H9 (cell line): Measurements from ENCODE around the gene PLEK. TPM values are rescaled to one million over a fixed set of nuclear protein-coding genes. Genes with fewer than 3 reads are reported as not detected.

Experiments used
- DNase-seq: peaks from one replicate; pipeline ENCODE4 v3.0.0-alpha.2; 2017
- H2AFZ ChIP-seq: one replicate; pipeline ENCODE4 v1.6.1; 2013; ENCODE audit warnings: mild to moderate bottlenecking, low read length, control low read depth, moderate library complexity
- H2AK5ac ChIP-seq: 2 replicates; pipeline ENCODE4 v1.6.1; 2013; ENCODE audit warnings: low read length, control low read depth, mixed read lengths; ENCODE audit not compliant: insufficient read length
- H2BK120ac ChIP-seq: one replicate; pipeline ENCODE4 v1.6.1; 2013; ENCODE audit warnings: low read depth, mild to moderate bottlenecking, low read length, control low read depth, inconsistent platforms; ENCODE audit not compliant: poor library complexity, severe bottlenecking
- H2BK12ac ChIP-seq: 2 replicates; pipeline ENCODE4 v1.6.1; 2013; ENCODE audit warnings: low read length, control low read depth, mixed read lengths, low read depth; ENCODE audit not compliant: insufficient read length
- H2BK15ac ChIP-seq: 2 replicates; pipeline ENCODE4 v1.6.1; 2013; ENCODE audit warnings: low read depth, low read length, control low read depth
- H2BK20ac ChIP-seq: one replicate; pipeline ENCODE4 v1.6.1; 2013; ENCODE audit warnings: low read depth, mild to moderate bottlenecking, low read length, control low read depth, inconsistent platforms; ENCODE audit not compliant: poor library complexity, severe bottlenecking
- H2BK5ac ChIP-seq: 2 replicates; pipeline ENCODE4 v1.6.1; 2013; ENCODE audit warnings: low read length, control low read depth, mixed read lengths; ENCODE audit not compliant: insufficient read length
- H3K14ac ChIP-seq: 2 replicates; pipeline ENCODE4 v1.6.1; 2013; ENCODE audit warnings: low read length, control low read depth; ENCODE audit not compliant: insufficient read depth
- H3K18ac ChIP-seq: 2 replicates; pipeline ENCODE4 v1.6.1; 2013; ENCODE audit warnings: low read depth, mild to moderate bottlenecking, mixed read lengths, low read length, control low read depth; ENCODE audit not compliant: insufficient read length
- H3K23ac ChIP-seq: 2 replicates; pipeline ENCODE4 v1.6.1; 2013; ENCODE audit warnings: low read length, control low read depth, mixed read lengths, low read depth; ENCODE audit not compliant: insufficient read length
- H3K23me2 ChIP-seq: 2 replicates; pipeline ENCODE4 v1.6.1; 2013; ENCODE audit warnings: low read depth, mild to moderate bottlenecking, mixed read lengths, low read length, control low read depth; ENCODE audit not compliant: insufficient read length, poor library complexity, severe bottlenecking
- H3K27ac ChIP-seq: 2 replicates; pipeline ENCODE4 v1.5.1; 2013; ENCODE audit warnings: low read length, control low read depth, mixed read lengths, low read depth; ENCODE audit not compliant: insufficient read length
- H3K27me3 ChIP-seq: 2 replicates; pipeline ENCODE4 v1.6.1; 2013; ENCODE audit warnings: low read length, control low read depth, inconsistent platforms; ENCODE audit not compliant: insufficient read depth
- H3K4ac ChIP-seq: 2 replicates; pipeline ENCODE4 v1.6.1; 2013; ENCODE audit warnings: low read depth, mild to moderate bottlenecking, control low read depth, inconsistent platforms, low read length, moderate library complexity
- H3K4me1 ChIP-seq: 2 replicates; pipeline ENCODE4 v1.6.1; 2013; ENCODE audit warnings: low read length, control low read depth, inconsistent platforms; ENCODE audit not compliant: insufficient read depth
- H3K4me2 ChIP-seq: 2 replicates; pipeline ENCODE4 v1.6.1; 2013; ENCODE audit warnings: low read length, control low read depth, mixed read lengths; ENCODE audit not compliant: insufficient read length, insufficient read depth
- H3K56ac ChIP-seq: 2 replicates; pipeline ENCODE4 v1.6.1; 2013; ENCODE audit warnings: low read depth, mild to moderate bottlenecking, mixed read lengths, low read length, control low read depth; ENCODE audit not compliant: insufficient read length
- H3K79me1 ChIP-seq: 2 replicates; pipeline ENCODE4 v1.6.1; 2013; ENCODE audit warnings: low read depth, mild to moderate bottlenecking, moderate library complexity, low read length, control low read depth, inconsistent platforms; ENCODE audit not compliant: insufficient read depth, poor library complexity, severe bottlenecking
- H3K79me2 ChIP-seq: 2 replicates; pipeline ENCODE4 v1.6.1; 2013; ENCODE audit warnings: low read length, control low read depth, inconsistent platforms; ENCODE audit not compliant: insufficient read depth
- H3K9ac ChIP-seq: 2 replicates; pipeline ENCODE4 v1.6.1; 2013; ENCODE audit warnings: low read length, control low read depth, mixed read lengths; ENCODE audit not compliant: insufficient read length; ENCODE audit errors: extremely low read depth
- H3K9me3 ChIP-seq: one replicate; pipeline ENCODE4 v1.6.1; 2013; ENCODE audit warnings: low read depth, low read length, inconsistent platforms; ENCODE audit not compliant: control insufficient read depth
- H3T11ph ChIP-seq: one replicate; pipeline ENCODE4 v1.6.1; 2013; ENCODE audit warnings: mild to moderate bottlenecking, low read length, control low read depth, inconsistent platforms
- H4K20me1 ChIP-seq: one replicate; pipeline ENCODE4 v1.6.1; 2013; ENCODE audit not compliant: control insufficient read depth, insufficient read length, insufficient read depth
- H4K5ac ChIP-seq: 2 replicates; pipeline ENCODE4 v1.6.1; 2013; ENCODE audit warnings: low read depth, mild to moderate bottlenecking, mixed read lengths, low read length, control low read depth; ENCODE audit not compliant: insufficient read length
- H4K8ac ChIP-seq: replicated peaks from 2 replicates; pipeline ENCODE4 v1.6.1; 2013; ENCODE audit warnings: low read length, control low read depth, mixed read lengths, low read depth; ENCODE audit not compliant: insufficient read length
- H4K91ac ChIP-seq: 2 replicates; pipeline ENCODE4 v1.6.1; 2013; ENCODE audit warnings: low read depth, mild to moderate bottlenecking, moderate library complexity, mixed read lengths, low read length, control low read depth; ENCODE audit not compliant: insufficient read length
- H3K27ac Mint-ChIP-seq, 3 experiments: 2 replicates in 2 of 3; 3 replicates in 1 of 3; pipeline ENCODE4 v1.8.0; 2020 to 2021; ENCODE audit warnings: mixed read lengths in 3 of 3, mild to moderate bottlenecking in 1 of 3, moderate library complexity in 1 of 3
- H3K27me3 Mint-ChIP-seq: 2 replicates; pipeline ENCODE4 v1.8.0; 2021; ENCODE audit warnings: low read depth, mild to moderate bottlenecking, moderate library complexity, mixed read lengths
- H3K36me3 Mint-ChIP-seq, 3 experiments: 2 replicates in 2 of 3; 3 replicates in 1 of 3; pipeline ENCODE4 v1.8.0; 2020 to 2021; ENCODE audit warnings: low read depth in 3 of 3, mixed read lengths in 3 of 3; ENCODE audit not compliant: insufficient read depth in 1 of 3
- H3K4me1 Mint-ChIP-seq, 2 experiments: 2 replicates each; pipeline ENCODE4 v1.8.0; 2020; ENCODE audit warnings: mixed read lengths in 2 of 2
- H3K4me3 Mint-ChIP-seq, 2 experiments: 2 replicates in 1 of 2; 3 replicates in 1 of 2; pipeline ENCODE4 v1.8.0; 2020 to 2021; ENCODE audit warnings: mild to moderate bottlenecking in 2 of 2, mixed read lengths in 2 of 2, moderate library complexity in 1 of 2
- H3K9me3 Mint-ChIP-seq, 2 experiments: 2 replicates in 1 of 2; 3 replicates in 1 of 2; pipeline ENCODE4 v1.8.0; 2020; ENCODE audit warnings: mild to moderate bottlenecking in 2 of 2, mixed read lengths in 2 of 2, moderate library complexity in 1 of 2
- WGBS: extraction: QIAGEN DNeasy Blood & Tissue Kit; methylation state at CpG from one replicate; pipeline ENCODE4 v1.1.7; 2013; ENCODE audit warnings: missing lambda C conversion rate, low lambda C conversion rate, mixed read lengths; ENCODE audit not compliant: insufficient read length; ENCODE audit errors: extremely low coverage; 5-methylcytosine and 5-hydroxymethylcytosine counted together
- long read RNA-seq: library from polyadenylated mRNA; unstranded; transcript quantifications from one replicate; pipeline ENCODE4 v2.0.0, GENCODE V29; 2020
- total RNA-seq: library from RNA; stranded (reverse); gene quantifications from 2 replicates; pipeline ENCODE4 v1.2.1, GENCODE V29; 2021
- TF ChIP-seq, protein P1 (sequence below): fragments of 200-600 bp; sonication (generic); conservative IDR thresholded peaks from 3 replicates; pipeline ENCODE4 v1.8.0; 2021; ENCODE audit warnings: antibody characterized with exemption, mild to moderate bottlenecking

PLEK gene
- total RNA-seq, result not detected in 2 replicates
- long read RNA-seq, result 0 reads

DNA sequence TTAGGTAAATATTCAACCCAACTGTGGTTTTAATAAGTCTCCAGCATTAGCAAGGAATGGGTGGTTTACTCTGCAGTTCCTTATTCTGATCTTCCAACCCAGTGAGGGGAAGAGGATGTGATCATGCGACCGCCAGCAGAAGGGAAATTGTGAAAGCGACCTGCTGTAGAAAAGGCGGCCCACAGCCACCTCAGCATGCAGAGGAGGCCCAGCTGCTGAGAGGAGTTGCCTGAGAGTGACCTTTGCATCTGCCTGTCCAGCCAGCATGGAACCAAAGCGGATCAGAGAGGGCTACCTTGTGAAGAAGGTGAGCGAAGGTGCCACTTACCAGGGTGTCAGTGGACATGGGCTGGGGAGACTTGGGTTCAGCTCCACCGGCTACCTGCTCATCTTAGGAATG is at the start of gene PLEK:
PLEK (plus strand) TSS at position 196 of the 400 bp plus-strand sequence; CDS start at position 266, 70 bp downstream.
- DNase-seq, result no peak
- no peaks in the 10 kb centered on the region for H3K9me3 ChIP-seq
- peaks cover 0 to 2% (median 0%) of the 10 kb centered on the region in 3 experiments; a peak in 1 of 7 replicates for H3K36me3 Mint-ChIP-seq
- no CpG with 5 or more reads among the region's 7 CpGs for WGBS
- H3K4me1 ChIP-seq, result no peaks in the 10 kb centered on the region
- H3K27me3 Mint-ChIP-seq, result peaks cover 15% of the 10 kb centered on the region
- no peak within 1 kb of the TSS for H2BK5ac ChIP-seq
- peaks cover 0 to 5% of the 10 kb centered on the region in 2 experiments; a peak in 1 of 4 replicates for H3K4me1 Mint-ChIP-seq
- no peak within 1 kb of the TSS for H3K18ac ChIP-seq
- no peak within 1 kb of the TSS for H3K4me2 ChIP-seq
- no peak within 1 kb of the TSS for H3K27ac ChIP-seq
- no peak within 1 kb of the TSS for H2BK12ac ChIP-seq
- H3K4me3 Mint-ChIP-seq, result no peak within 1 kb of the TSS
- no peaks in the 10 kb centered on the region for H3K79me1 ChIP-seq
- H4K5ac ChIP-seq, result no peak within 1 kb of the TSS
- H3K14ac ChIP-seq, result no peak within 1 kb of the TSS
- H3K79me2 ChIP-seq, result no peaks in the 10 kb centered on the region
- TF ChIP-seq, protein P1, sequence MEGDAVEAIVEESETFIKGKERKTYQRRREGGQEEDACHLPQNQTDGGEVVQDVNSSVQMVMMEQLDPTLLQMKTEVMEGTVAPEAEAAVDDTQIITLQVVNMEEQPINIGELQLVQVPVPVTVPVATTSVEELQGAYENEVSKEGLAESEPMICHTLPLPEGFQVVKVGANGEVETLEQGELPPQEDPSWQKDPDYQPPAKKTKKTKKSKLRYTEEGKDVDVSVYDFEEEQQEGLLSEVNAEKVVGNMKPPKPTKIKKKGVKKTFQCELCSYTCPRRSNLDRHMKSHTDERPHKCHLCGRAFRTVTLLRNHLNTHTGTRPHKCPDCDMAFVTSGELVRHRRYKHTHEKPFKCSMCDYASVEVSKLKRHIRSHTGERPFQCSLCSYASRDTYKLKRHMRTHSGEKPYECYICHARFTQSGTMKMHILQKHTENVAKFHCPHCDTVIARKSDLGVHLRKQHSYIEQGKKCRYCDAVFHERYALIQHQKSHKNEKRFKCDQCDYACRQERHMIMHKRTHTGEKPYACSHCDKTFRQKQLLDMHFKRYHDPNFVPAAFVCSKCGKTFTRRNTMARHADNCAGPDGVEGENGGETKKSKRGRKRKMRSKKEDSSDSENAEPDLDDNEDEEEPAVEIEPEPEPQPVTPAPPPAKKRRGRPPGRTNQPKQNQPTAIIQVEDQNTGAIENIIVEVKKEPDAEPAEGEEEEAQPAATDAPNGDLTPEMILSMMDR, result no peak
- no peak within 1 kb of the TSS for H2BK15ac ChIP-seq
- H2BK120ac ChIP-seq, result no peak within 1 kb of the TSS
- H4K8ac ChIP-seq, result no peak within 1 kb of the TSS
- no peak within 1 kb of the TSS for H2AFZ ChIP-seq
- no peak within 1 kb of the TSS for H3K56ac ChIP-seq
- no peak within 1 kb of the TSS for H2AK5ac ChIP-seq
- no peak within 1 kb of the TSS for H2BK20ac ChIP-seq
- H3T11ph ChIP-seq, result no peak within 1 kb of the TSS
- no peak within 1 kb of the TSS for H3K27ac Mint-ChIP-seq
- H3K4ac ChIP-seq, result no peak within 1 kb of the TSS
- H3K23ac ChIP-seq, result no peak within 1 kb of the TSS
- H3K27me3 ChIP-seq, result no peaks in the 10 kb centered on the region
- no peak within 1 kb of the TSS for H4K91ac ChIP-seq
- H3K9me3 Mint-ChIP-seq, result peaks cover 0 to 3% of the 10 kb centered on the region in 2 experiments; a peak in 2 of 5 replicates
- H3K23me2 ChIP-seq, result no peaks in the 10 kb centered on the region
- H4K20me1 ChIP-seq, result no peaks in the 10 kb centered on the region
- no peak within 1 kb of the TSS for H3K9ac ChIP-seq
